ENCODE results near the gene TM4SF18. TPM values are rescaled to one million over a fixed set of nuclear protein-coding genes. Genes with fewer than 3 reads are reported as not detected.
"Not testable (repeated sequence)": the region's sequence is repeated elsewhere in the genome, so short reads cannot be mapped to it uniquely, and the experiment has no call there.

Gene TM4SF18, protein sequence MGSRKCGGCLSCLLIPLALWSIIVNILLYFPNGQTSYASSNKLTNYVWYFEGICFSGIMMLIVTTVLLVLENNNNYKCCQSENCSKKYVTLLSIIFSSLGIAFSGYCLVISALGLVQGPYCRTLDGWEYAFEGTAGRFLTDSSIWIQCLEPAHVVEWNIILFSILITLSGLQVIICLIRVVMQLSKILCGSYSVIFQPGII
- 0.29 TPM in 1 of 2 replicates, not detected in the other for total RNA-seq (2014; rRNA removed; shearing (Covaris generic))

DNA sequence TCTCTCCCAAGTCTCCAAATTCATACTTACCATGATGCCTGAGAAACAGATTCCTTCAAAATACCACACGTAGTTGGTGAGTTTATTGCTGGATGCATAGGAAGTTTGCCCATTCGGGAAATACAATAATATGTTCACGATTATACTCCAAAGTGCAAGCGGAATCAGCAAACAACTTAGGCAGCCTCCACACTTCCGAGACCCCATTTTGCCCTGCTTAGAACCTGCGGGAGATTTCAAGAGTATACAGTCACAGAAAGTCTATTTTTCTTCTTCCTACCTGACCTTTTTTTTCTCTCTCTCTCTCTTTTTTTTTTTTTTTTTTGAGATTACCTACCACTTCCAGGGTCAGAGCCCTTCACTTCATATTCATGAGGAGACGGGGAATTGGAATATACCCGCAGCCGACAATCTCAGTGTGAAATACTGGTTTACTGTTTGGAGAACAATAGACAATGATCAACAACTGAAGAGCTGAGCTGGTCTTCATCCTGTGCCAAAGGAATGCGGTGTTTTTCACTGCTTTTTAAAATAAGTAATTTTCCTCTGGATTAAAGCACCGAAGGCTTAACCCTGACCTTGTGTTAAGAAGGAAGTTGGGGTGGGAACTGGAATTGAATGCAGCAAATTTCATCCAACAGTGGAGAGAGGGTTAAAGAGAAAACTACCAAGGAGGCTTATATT is at the start of gene TM4SF18:
TM4SF18 (minus strand) TSS at position 461 of the 684 bp plus-strand sequence; CDS start at position 207, 254 bp downstream.
- no peak for DNase-seq (ENCODE audit: low spot score)

DNA sequence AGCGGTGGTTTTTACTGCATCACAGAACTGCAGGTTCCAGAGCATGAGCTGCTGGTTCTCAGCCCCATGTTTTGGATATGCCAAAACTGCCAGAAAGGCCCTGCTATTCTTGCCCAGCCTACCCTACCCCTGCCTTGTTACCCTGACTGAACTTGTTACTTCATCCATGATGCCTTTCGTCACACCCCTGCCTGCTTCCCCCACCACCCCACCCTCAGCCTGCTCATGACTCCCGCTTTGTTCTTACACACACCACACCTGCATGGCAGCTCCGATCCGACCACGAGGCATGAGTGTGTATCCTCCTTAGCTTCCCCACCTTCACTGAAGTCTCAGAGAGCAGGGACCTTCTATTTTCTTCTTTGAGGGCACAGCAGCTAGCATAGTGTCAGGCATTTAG is 49.1 kb upstream of the TM4SF18 start:
- no peak for DNase-seq (ENCODE audit: low spot score)

DNA sequence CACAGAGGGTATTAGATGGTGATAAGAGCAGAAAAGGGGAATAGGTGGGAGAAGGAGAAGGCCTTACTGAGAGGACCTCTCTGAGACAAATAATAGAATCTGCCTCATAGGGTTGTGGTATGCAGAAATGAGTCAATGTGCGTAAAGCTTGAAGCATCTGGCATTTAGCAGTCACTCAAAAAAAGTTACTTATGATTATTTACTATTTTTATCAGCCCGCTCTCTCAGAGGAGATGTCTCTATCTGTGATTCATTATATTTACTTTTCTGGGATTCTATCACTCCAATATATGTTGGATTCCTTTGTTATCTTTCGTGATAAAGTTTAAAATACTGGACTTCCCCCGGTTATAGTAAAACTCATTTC is 48.6 kb upstream of the TM4SF18 start:
- peak; percentile 12 for DNase-seq (ENCODE audit: low spot score)

DNA sequence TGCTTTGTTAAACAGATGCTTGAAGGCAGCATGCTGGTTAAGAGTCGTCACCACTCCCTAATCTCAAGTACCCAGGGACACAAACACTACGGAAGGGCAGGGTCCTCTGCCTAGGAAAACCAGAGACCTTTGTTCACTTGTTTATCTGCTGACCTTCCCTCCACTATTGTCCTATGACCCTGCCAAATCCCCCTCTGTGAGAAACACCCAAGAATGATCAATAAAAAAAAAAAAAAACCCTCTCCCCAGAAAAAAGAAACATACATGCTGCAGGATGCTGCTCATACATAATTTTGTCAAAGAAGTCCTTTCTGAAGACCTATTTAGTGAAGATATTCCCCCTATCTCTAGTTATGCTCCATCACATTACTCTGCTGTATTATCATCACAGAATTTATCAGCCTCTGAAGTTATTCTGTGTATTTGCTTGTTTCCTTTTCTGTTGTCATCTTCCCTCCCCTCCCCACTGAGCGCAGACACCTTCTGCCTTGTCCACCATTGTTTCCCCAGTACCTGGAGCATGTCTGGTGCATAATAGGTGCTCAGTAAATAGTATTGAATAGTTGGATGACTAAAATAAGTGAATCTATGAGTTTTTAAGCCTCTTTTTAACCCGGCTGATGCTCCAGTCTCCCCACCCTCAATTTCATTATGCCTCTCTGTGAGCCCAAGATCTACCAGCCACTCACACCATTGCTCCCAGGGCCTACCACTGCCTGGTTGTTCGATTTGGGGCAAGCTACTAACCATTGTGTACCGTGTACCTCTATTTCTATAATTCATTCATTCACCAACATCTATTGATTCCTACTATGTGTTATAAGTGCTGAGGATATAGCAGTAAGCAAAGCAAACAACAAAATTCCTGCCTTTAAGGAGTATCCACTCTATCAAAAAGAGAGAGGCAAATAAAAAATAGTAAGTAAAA is 48.0 kb upstream of the TM4SF18 start:
- DNase-seq (ENCODE audit: low spot score), result no peak

DNA sequence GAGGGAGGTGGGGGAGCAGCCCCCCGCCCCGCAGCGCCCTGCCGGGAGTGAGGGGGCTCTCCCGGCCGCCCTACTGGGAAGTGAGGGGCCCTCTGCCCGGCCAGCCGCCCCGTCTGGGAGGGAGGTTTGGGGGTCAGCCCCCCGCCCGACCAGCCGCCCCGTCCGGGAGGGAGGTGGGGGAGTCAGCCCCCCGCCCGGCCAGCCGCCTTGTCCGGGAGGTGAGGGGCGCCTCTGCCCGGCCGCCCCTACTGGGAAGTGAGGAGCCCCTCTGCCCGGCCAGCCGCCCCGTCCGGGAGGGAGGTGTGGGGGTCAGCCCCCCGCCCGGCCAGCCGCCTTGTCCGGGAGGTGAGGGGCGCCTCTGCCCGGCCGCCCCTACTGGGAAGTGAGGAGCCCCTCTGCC is 46.8 kb upstream of the TM4SF18 start:
- not testable (repeated sequence) for DNase-seq (ENCODE audit: low spot score)

DNA sequence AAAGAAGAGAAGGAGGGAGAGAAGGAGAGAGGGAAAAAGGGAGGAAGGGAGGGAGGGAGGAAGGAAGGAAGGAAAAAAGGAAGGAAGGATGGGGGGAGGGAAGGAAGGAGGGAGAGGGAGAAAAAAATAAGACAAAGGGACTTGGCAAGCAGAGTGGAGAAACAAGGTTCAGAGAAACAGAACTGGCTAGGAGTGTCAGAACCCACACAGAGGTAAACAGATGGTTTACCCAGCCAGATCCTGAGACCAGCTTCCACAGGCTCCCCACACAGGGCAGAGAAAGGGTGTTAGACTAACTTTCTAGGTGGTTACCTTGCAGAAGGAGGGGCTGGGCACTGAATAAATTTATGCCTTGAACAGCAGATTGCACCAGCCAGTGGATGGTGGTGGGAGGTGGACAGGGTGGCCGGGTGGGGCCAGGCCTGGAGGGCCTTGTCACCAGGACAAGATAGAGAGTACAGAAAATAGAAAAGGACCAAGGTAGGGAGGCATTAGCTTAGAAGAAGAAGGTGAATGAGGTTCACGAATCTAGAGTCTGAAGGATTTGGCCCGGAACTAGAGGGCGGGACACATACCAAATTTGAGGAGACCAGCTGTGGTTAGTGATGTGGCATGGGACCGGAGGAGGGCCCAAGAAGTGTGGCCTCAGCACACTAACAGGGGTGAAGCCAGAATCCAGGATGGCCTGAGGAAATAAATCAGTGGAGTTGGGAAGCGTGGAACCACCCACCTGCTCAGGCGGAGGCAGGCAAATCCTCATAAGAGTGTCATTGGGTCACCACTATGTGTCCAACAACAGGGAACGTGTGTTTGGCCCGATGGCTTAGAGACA is 45.3 kb upstream of the TM4SF18 start:
- peak; percentile 85 for DNase-seq (ENCODE audit: low spot score)

DNA sequence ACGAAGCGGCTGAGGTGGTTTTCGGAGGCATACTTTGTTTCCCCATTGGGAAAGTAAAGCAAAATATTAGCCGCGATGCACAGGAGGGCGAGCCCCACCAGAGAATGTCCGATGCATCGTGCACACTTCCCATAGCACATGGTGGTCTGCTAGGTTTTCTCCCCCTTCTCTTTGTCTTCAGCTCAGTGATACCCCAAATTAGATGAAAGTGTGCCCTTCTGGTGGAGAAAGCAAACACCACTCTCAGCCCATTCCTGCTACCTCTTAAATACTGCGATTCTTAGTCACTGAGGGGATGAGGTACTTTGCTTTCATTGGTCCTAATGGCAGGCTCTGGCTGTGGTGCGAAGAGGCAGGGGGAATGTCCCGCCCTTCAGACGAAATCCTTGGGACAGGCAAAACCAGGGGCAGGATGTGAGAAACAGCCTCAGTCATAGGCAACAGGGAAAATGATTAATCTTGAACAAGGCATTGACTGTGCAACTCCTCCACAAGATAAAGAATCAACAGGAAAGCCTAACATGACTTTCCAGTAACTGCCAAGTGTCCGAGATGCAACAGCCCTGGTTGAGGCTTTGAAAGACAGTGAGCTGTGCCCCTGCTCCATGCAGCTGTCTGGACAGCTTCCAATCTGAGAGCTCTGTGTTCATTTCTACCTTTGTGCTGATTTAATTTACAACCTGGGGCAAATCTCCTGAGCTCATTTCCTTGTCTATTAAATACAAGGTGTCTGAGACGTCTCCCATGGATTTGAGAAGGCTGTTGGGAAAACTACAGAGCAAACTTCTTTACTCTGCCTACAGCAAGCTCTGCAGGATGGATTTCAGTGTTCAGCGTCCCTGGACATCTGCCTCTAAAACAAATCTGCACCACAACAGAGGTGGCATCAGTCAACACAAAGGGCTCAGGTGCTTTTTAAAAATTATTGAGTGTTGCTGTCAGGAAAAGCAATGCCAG is 44.2 kb upstream of the TM4SF18 start, which contains the start of gene TM4SF1:
TM4SF1 (minus strand) TSS at position 242 of the 957 bp plus-strand sequence; CDS start at position 140, 102 bp downstream.
- peak; percentile 100 for DNase-seq (ENCODE audit: low spot score)

DNA sequence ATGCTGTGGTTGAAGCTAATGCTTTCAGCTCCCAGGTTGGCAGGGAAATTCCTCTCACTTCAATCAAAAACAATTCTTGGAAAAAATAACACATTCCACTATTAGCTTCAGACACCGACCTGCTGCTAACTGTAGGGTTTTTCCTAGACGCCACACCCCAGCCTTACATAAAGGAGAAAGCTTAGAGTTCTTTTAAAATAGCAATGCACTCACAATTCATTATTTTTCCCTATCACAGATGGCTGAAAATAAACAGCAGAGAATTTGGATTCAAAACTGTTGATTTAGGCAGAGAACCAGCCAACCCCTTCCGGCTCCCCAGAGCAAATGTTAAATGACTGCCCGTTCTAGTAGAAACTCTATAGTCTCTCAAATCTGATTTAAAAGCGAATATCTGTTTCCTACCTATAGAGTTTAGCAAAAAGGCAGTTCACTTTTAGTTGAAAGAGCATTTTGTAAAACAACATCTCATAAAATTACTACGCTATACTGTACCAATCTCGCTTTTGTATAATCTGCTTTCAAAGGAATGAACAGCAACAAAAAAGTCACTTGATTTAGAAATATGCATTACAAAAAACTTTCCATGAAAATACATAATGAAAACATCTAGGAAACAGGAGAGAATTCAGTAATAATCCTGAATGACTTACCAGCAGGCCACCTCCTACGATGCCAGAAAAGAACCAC is 43.4 kb upstream of the TM4SF18 start:
- peak; percentile 81 for DNase-seq (ENCODE audit: low spot score)

DNA sequence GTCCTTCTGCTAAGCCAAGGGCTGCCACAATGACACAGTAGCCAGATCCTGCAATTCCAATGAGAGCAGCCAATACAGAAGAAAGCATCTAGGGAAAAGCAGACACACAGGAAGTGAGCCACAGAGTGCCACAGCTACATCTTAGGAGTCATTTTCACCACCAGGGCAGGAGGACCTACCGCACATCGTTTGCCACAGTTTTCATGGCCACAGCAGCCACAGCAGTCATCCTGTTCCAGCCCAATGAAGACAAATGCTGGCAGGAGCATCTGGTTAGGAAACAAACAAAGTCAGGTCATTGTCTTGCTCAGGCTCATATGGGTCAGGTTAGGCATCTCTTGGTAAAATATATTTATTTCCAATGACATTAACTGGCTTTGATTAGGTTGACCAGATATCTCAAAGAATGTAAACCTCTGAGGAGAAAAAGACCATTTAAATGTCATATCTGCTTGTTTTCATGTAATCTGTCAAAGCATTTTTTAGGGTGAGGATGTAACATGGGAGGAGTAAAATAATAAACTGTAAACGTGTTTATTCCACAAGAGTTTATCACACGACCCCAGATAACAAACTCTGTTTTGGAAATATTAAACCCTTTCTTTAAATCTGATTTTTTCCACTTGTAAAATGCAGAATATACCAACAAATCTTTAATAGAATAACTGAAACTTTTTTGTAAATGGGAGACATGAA is 42.2 kb upstream of the TM4SF18 start:
- peak; percentile 77 for DNase-seq (ENCODE audit: low spot score)

DNA sequence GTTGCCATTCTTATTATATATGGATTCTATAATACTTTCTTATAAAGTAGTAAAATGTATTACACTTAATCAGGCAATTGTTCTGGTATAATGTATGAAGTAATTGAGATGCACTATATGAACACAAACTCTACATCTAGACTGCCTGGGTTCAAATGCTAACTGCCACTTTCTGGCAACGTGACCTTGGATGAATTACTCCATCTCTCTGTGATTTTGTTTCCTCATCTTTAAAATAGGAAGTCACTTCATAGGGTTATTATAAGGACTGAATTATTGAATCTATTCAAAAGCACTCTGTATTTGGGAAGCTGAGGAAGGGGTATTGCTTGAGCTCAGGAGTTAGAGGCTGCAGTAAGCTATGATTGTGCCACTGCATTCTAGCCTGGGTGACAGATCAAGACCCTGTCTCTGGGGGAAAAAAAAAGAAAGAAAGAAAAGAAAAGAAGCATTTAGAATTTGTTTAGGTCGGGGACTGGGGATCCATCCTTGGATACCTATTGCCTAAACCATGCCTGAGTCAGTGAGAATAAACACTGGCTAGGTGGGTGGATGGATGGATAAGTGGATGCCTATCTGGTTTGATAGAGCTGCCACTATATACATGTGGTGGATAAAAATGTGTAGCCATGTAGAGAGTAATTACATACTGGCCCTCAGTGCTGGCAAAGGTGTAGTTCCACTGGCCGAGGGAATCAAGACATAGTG is 41.5 kb upstream of the TM4SF18 start:
- peak; percentile 51 for DNase-seq (ENCODE audit: low spot score)

DNA sequence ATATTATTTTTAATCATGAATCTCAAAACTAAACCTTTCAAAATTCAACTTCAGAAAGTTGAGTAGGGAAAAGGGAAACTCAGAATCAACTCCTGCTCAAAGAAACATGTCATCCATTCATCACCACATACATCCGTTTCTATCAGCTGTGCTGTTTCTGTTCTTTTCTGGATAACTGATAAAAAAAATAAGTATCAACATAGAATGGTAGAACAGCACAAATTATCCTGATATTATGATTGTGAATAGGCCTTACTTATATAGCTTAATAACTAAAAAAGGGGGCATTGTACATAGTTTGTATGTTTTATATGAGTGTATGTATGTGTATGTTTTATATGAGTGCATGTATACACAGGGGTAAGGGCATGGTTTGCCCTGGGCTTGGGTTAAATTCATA is 41.0 kb upstream of the TM4SF18 start:
- peak; percentile 57 for DNase-seq (ENCODE audit: low spot score)

DNA sequence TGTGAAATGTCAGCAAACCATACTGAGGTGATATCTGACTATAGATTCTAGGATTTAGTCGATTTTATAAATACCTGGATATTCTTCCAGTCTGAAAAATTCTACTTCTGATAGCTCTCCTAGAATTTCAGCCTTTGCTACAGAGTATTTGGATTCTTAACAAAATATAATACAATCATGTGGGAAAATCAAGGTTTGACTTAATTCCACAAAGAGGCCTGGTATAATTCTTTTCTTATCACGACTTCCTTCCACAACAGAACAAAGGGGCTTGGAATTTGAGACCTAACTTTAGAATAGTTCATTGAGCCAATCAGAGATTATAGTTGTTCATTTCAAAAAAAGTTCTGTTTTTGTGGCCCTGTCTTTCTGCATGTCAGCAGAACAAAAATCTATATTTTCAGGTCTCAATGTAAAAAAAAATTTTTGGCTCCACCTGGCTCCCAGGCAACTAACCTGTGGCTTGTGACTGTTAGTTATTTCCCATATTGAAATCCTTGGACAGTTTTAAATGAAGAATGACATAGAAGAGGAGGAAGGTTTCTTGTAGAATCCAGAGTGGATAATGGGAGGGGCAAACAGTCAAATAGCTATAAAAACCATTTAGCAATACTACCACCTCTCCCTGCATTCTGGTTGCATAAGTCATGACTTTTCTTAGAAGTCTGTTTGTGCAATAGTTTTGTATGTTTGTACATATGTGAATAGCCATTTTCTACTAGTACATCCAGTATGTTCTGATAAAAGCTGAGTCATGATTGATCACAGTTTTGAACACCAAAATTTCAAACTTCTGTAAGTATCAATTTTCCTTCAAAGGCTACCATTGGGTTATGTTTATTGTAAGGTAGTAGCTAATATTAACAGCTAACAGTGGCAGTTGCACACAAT is 40.0 kb upstream of the TM4SF18 start:
- peak; percentile 62 for DNase-seq (ENCODE audit: low spot score)

DNA sequence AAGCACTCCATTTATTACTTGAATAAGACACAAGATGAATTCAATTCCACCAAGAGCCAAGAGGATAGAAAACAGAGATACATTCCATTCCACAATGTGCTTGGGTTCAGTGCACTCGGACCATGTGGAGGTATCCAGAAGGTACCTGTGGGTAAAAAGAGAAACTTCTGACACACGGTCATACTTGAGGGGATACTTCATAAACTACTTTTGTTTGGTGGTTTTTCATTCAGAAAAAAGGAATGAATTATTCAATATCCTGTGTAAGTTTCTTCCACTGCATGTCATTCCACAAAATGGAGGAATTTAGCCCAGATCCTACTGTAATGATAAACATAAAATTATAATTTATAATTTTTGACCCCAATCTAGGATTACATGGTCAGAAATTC is 38.3 kb upstream of the TM4SF18 start:
- DNase-seq (ENCODE audit: low spot score), result no peak

DNA sequence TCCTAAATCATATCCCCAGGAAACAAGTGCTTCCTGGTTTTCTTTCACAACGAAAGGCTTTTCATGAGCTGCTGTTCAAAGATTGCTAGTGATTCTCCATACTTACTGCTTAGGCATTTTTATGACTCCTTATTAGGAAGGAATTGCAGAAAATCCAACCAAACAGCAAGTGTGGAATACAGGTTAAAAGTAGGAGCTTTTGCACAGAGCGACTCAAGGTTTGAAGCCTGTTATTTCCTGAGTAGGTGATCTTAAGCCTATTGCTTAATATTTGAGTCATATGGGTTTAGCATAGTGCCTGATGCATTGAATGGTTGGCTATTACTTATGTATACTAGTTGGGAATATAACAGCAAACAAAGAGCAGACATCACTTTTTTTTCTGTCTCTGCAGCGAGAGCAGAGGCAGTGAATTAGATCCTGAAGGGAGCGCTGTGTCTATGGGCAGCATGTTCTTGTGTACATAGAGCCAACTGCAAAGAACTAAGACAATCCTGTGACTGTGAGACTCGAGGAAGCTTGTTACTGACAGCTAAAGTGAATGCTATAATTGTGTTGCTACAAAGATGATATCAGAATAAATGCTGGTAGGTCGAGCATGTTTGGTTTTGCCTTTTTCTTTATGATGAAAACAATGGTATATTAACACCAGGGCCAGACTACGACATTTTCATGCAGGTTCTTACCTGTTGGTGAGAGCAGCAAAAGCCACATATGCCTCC is 37.7 kb upstream of the TM4SF18 start:
- peak; percentile 88 for DNase-seq (ENCODE audit: low spot score)

DNA sequence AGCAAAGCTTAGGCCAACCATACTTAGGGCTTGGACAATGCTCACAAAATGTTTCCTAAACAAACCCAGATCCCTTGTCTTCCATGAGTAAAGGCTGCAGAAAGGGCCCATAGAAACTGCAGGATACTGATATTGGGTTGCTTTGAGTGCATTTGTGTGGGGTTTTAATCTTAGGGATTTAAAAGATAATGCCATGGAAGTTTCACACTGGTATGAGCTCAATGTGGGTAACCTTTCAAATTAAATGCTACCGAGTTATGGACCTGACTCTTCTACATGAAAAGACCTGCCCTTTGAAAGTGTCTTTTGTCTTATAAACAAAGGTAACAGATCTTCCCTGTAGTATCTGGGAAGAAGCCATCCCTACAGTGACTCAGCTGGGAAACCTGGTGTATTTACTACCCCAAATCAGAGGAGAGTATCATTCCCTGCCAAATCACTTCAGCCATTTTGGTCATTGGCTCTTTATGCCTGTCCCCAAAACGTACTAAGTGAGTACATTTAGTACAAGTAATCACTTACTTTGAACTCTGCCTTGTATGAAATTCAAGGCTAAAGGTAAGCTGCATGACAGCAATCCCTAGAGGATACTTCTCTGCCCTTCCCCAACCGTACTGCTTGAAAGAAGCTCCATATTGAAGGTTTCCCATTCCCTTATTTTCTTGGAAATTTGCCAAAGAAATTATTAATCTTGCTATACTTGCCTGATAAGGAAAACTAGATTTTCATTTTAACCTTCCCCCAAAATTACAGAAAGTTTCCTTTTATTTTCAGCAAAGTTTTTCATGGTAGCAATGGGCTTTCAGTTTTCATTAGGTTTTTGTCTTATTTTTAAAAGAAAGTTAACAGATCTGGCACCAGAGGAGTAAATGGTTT is 36.8 kb upstream of the TM4SF18 start:
- DNase-seq (ENCODE audit: low spot score), result peak; percentile 76

Data from HT-29 (cell line).